K562 (cell line): ENCODE results near the gene CYTH1.

Experiments used
- EP300 ChIP-seq: IDR thresholded peaks from 2 replicates; pipeline ENCODE4 v1.6.1; 2012; ENCODE audit warnings: low read length, improper control_type of control experiment
- HCFC1 ChIP-seq: IDR thresholded peaks from 2 replicates; pipeline ENCODE4 v1.6.1; 2012; ENCODE audit warnings: low read depth, low read length, improper control_type of control experiment
- MAFK ChIP-seq: IDR thresholded peaks from 2 replicates; pipeline ENCODE4 v1.6.1; 2011; ENCODE audit warnings: low read length, improper control_type of control experiment
- TF ChIP-seq, protein P1 (sequence below), 3 experiments: fragments of 200-800 bp in 1 of 3; fragments of 250-450 bp in 1 of 3; fragments of 450-650 bp in 1 of 3; sonication (Bioruptor Pico) in 1 of 3; sonication (Bioruptor generic) in 1 of 3; formaldehyde crosslinking in 1 of 3; IDR thresholded peaks; 2 replicates each; pipeline versions ENCODE4 v1.6.1 to v1.8.0; 2016 to 2022; ENCODE audit warnings: mild to moderate bottlenecking in 2 of 3, missing genetic modification characterization in 2 of 3, missing compliant biosample characterization in 1 of 3, moderate library complexity in 1 of 3

DNA sequence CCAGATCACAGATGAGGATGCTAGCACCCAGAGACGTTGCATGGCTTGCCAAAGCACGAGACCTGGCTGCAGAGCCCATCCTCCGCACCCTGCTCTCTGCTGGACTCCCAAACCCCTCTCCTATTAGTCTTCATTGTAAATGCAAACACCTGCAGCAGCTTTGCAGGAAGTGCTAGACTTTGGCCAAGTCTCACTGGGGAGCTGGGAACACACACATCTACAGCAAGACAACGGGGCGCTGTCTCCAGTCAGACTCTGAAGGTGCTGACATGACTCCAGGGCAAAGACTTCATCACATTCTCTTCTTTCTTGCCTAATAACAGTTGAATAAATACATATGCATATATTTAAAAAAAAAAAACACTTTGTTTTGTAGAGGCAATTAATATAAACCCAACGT, 43.8 kb downstream of the CYTH1 start:
- TF ChIP-seq HCFC1 (no peak), EP300 (no peak), MAFK (no peak)
- TF ChIP-seq, protein P1, sequence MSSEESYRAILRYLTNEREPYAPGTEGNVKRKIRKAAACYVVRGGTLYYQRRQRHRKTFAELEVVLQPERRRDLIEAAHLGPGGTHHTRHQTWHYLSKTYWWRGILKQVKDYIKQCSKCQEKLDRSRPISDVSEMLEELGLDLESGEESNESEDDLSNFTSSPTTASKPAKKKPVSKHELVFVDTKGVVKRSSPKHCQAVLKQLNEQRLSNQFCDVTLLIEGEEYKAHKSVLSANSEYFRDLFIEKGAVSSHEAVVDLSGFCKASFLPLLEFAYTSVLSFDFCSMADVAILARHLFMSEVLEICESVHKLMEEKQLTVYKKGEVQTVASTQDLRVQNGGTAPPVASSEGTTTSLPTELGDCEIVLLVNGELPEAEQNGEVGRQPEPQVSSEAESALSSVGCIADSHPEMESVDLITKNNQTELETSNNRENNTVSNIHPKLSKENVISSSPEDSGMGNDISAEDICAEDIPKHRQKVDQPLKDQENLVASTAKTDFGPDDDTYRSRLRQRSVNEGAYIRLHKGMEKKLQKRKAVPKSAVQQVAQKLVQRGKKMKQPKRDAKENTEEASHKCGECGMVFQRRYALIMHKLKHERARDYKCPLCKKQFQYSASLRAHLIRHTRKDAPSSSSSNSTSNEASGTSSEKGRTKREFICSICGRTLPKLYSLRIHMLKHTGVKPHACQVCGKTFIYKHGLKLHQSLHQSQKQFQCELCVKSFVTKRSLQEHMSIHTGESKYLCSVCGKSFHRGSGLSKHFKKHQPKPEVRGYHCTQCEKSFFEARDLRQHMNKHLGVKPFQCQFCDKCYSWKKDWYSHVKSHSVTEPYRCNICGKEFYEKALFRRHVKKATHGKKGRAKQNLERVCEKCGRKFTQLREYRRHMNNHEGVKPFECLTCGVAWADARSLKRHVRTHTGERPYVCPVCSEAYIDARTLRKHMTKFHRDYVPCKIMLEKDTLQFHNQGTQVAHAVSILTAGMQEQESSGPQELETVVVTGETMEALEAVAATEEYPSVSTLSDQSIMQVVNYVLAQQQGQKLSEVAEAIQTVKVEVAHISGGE (CRISPR knock-in tag; IDR thresholded peaks at IDR 0.05) = no peak
